Keratinocyte (primary cell): ENCODE measurements around the gene SLC46A3. TPM values are rescaled to one million over a fixed set of nuclear protein-coding genes. Genes with fewer than 3 reads are reported as not detected.

Experiments
- DNase-seq: peaks from one replicate; pipeline ENCODE4 v3.0.0-alpha.2; 2011; ENCODE audit warnings: low read depth, missing footprints, low spot score
- FAIRE-seq: peaks from 2 replicates; lab custom pipeline; 2011; peaks lifted over from hg19 to GRCh38; lab: Jason Lieb, UNC
- H2AFZ ChIP-seq: 2 replicates; pipeline ENCODE4 v1.6.0; 2012; ENCODE audit warnings: low read length, control low read depth, inconsistent platforms; ENCODE audit not compliant: control insufficient read depth
- H3K27ac ChIP-seq: 2 replicates; pipeline ENCODE4 v1.5.1; 2011; ENCODE audit warnings: low read length; ENCODE audit not compliant: control insufficient read depth, insufficient read depth
- H3K27me3 ChIP-seq: 3 replicates; pipeline ENCODE4 v1.6.0; 2011; ENCODE audit warnings: low read length; ENCODE audit not compliant: control insufficient read depth, insufficient read depth; ENCODE audit errors: extremely low read depth
- H3K36me3 ChIP-seq, 2 experiments: 2 replicates in 1 of 2; 3 replicates in 1 of 2; pipeline ENCODE4 v1.5.1; 2011; ENCODE audit warnings: low read length in 2 of 2, mild to moderate bottlenecking in 1 of 2; ENCODE audit not compliant: control insufficient read depth in 2 of 2, insufficient read depth in 2 of 2; ENCODE audit errors: extremely low read depth in 1 of 2
- H3K4me1 ChIP-seq: 3 replicates; pipeline ENCODE4 v1.5.1; 2011; ENCODE audit warnings: low read length; ENCODE audit not compliant: control insufficient read depth, insufficient read depth; ENCODE audit errors: extremely low read depth
- H3K4me2 ChIP-seq: 3 replicates; pipeline ENCODE4 v1.6.0; 2011; ENCODE audit warnings: low read depth, low read length; ENCODE audit not compliant: control insufficient read depth, insufficient read depth; ENCODE audit errors: extremely low read depth
- H3K4me3 ChIP-seq, 3 experiments: fragments of 200-600 bp in 1 of 3; sonication (generic) in 1 of 3; 2 replicates in 2 of 3; 3 replicates in 1 of 3; pipeline ENCODE4 v1.5.1; 2011 to 2016; ENCODE audit warnings: low read length in 3 of 3, mild to moderate bottlenecking in 3 of 3, control low read depth in 2 of 3, inconsistent platforms in 1 of 3, low read depth in 1 of 3, mixed read lengths in 1 of 3, mixed run types in 1 of 3, moderate library complexity in 1 of 3; ENCODE audit not compliant: control insufficient read depth in 2 of 3, insufficient read depth in 2 of 3; ENCODE audit errors: extremely low read depth in 1 of 3
- H3K79me2 ChIP-seq: 2 replicates; pipeline ENCODE4 v1.6.0; 2012; ENCODE audit warnings: low read length; ENCODE audit not compliant: control insufficient read depth, insufficient read depth
- H3K9ac ChIP-seq: 3 replicates; pipeline ENCODE4 v1.6.0; 2011; ENCODE audit warnings: low read length; ENCODE audit not compliant: control insufficient read depth, insufficient read depth; ENCODE audit errors: extremely low read depth
- H3K9me1 ChIP-seq: 3 replicates; pipeline ENCODE4 v1.6.0; 2011; ENCODE audit warnings: low read length; ENCODE audit not compliant: control insufficient read depth, insufficient read depth; ENCODE audit errors: extremely low read depth
- H3K9me3 ChIP-seq: 2 replicates; pipeline ENCODE4 v1.5.1; 2012; ENCODE audit warnings: low read depth, low read length; ENCODE audit not compliant: control insufficient read depth
- H4K20me1 ChIP-seq: 3 replicates; pipeline ENCODE4 v1.6.0; 2011; ENCODE audit warnings: low read length; ENCODE audit not compliant: control insufficient read depth, insufficient read depth; ENCODE audit errors: extremely low read depth
- CTCF ChIP-seq, 3 experiments: IDR thresholded peaks in 1 of 3; conservative IDR thresholded peaks in 1 of 3; optimal IDR thresholded peaks in 1 of 3; 2 replicates in 2 of 3; 3 replicates in 1 of 3; pipeline versions ENCODE3 to v1.5.1; 2011; ENCODE audit warnings: low read length in 3 of 3, mild to moderate bottlenecking in 3 of 3, moderate library complexity in 2 of 3, control low read depth in 1 of 3, inconsistent platforms in 1 of 3; ENCODE audit not compliant: insufficient read depth in 2 of 3; ENCODE audit errors: extremely low read depth in 1 of 3
- EZH2 ChIP-seq: IDR thresholded peaks from one replicate; pipeline ENCODE4 v1.6.1; 2012; ENCODE audit warnings: inconsistent platforms, mild to moderate bottlenecking, low read length, moderate library complexity
- dilution Hi-C: fragments of 300-500 bp; cut with MboI; formaldehyde crosslinking; loops from one replicate; pipeline ENCODE4 v1.7.0; 2020; ENCODE audit warnings: low sequenced_read_pairs; ENCODE audit not compliant: extremely low pct_ligation_motif_present
- polyA plus RNA-seq, 5 experiments: library from polyadenylated mRNA; depleted of rRNA in 3 of 5; stranded (reverse) in 3 of 5; stranded (forward) in 1 of 5; unstranded in 1 of 5; fragments of >200 nt; gene quantifications; 1 replicate in 1 of 5; 2 replicates in 3 of 5; 3 replicates in 1 of 5; pipeline versions ENCODE4 v1.2.1 to v1.2.3, GENCODE V29; 2011 to 2012; ENCODE audit warnings: missing spikeins in 2 of 5, low read depth in 1 of 5, low replicate concordance in 1 of 5

Gene SLC46A3
- polyA plus RNA-seq, 1 donor (not counting 4 experiments of a cell fraction or from before 2014, with no cell fraction given): 14.1 TPM

DNA sequence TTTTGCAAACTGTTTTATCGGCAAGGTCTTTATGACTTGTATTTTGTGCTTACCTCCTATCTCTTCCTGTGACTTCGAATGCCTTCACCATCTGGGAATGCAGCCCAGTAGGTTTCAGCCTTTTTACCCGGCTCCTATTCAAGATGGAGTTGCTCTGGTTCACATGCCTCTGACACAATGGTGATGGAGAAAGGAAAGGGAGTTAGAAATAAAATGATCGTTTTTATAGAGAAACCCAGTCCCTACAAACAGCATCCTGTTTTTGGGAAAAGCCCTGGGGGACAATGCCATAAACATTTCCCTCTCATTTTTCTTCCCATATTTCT lies 27.5 kb upstream of the SLC46A3 start:
- no peaks in the 10 kb centered on the region for H3K4me1 ChIP-seq
- dilution Hi-C loops: no loop called here
- no peaks in the 10 kb centered on the region for H3K27me3 ChIP-seq
- TF ChIP-seq EZH2 (no peak), CTCF (optimal IDR thresholded peaks at IDR 0.05 in 1 of 3, IDR thresholded peaks at IDR 0.05 in 1 of 3, conservative IDR thresholded peaks at IDR 0.05 in 1 of 3; ENCODE audit: extremely low read depth in 1 of 3, insufficient read depth in 2 of 3, low read length in 3 of 3) (no peak)
- H3K36me3 ChIP-seq: no peaks in the 10 kb centered on the region
- no peaks in the 10 kb centered on the region for H4K20me1 ChIP-seq
- no peak overlapping the region for H3K27ac ChIP-seq
- H3K4me3 ChIP-seq: no peak overlapping the region
- H3K9me3 ChIP-seq: no peaks in the 10 kb centered on the region
- H3K4me2 ChIP-seq: no peak overlapping the region
- no peaks in the 10 kb centered on the region for H3K79me2 ChIP-seq
- H3K9me1 ChIP-seq: no peaks in the 10 kb centered on the region
- H2AFZ ChIP-seq: no peak overlapping the region
- no peak overlapping the region for H3K9ac ChIP-seq
- DNase-seq: no peak
- no peak for FAIRE-seq

- FAIRE-seq (no peak), DNase-seq (no peak)
- no peaks in the 10 kb centered on the region for H3K4me1 ChIP-seq
- H3K9me1 ChIP-seq: no peaks in the 10 kb centered on the region
- no peak overlapping the region for H3K9ac ChIP-seq
- H3K4me2 ChIP-seq: no peak overlapping the region
- no peaks in the 10 kb centered on the region for H3K79me2 ChIP-seq
- H3K9me3 ChIP-seq: no peaks in the 10 kb centered on the region
- H4K20me1 ChIP-seq: no peaks in the 10 kb centered on the region
- no peaks in the 10 kb centered on the region for H3K27me3 ChIP-seq
- H3K4me3 ChIP-seq: no peak overlapping the region
- H3K27ac ChIP-seq: no peak overlapping the region
- H3K36me3 ChIP-seq: no peaks in the 10 kb centered on the region
- H2AFZ ChIP-seq: no peak overlapping the region
- TF ChIP-seq EZH2 (no peak), CTCF (optimal IDR thresholded peaks at IDR 0.05 in 1 of 3, IDR thresholded peaks at IDR 0.05 in 1 of 3, conservative IDR thresholded peaks at IDR 0.05 in 1 of 3; ENCODE audit: extremely low read depth in 1 of 3, insufficient read depth in 2 of 3, low read length in 3 of 3) (no peak)
- dilution Hi-C loops: no loop called here
Observed at GRCh38 chr13:28744656-28745055, 25.9 kb upstream of the SLC46A3 start.
